ENCODE data around the gene ZNF526.

GRCh38 chr19:42191855-42192254, 28.3 kb upstream of the ZNF526 start:
- no peak for TF ChIP-seq CTCF (IDR thresholded peaks at IDR 0.05)
- no peak for TF ChIP-seq POLR2AphosphoS5 (IDR thresholded peaks at IDR 0.05)
- TF ChIP-seq POLR2A (IDR thresholded peaks at IDR 0.05), result no peak
